Activated T-cell treated with anti-CD3 and anti-CD28 coated beads, Interleukin-2, amount 50 U/mL, for 4 hours (primary cell): ENCODE data around the gene MAML1. TPM values are rescaled to one million over a fixed set of nuclear protein-coding genes. Genes with fewer than 3 reads are reported as not detected.
"Not testable (repeated sequence)": the region's sequence is repeated elsewhere in the genome, so short reads cannot be mapped to it uniquely, and the experiment has no call there.

Source experiments
- ATAC-seq, 2 donors: fragments of 200-7000 bp; cut with Tn5 transposase; one replicate each; pipeline ENCODE4 v1.10.0; 2021
- DNase-seq: peaks from one replicate; pipeline ENCODE4 v3.0.0-alpha.2; 2020
- H3K27me3 Mint-ChIP-seq: one replicate; pipeline ENCODE4 v1.8.0; 2021; ENCODE audit warnings: low read depth, mixed read lengths
- H3K36me3 Mint-ChIP-seq: one replicate; pipeline ENCODE4 v1.8.0; 2022; ENCODE audit warnings: mixed read lengths; ENCODE audit not compliant: insufficient read depth
- H3K4me1 Mint-ChIP-seq: one replicate; pipeline ENCODE4 v1.8.0; 2021; ENCODE audit warnings: low read depth, mixed read lengths
- H3K4me3 Mint-ChIP-seq: one replicate; pipeline ENCODE4 v1.8.0; 2021; ENCODE audit warnings: mild to moderate bottlenecking, moderate library complexity, mixed read lengths
- H3K9me3 Mint-ChIP-seq: one replicate; pipeline ENCODE4 v1.8.0; 2021; ENCODE audit warnings: mixed read lengths
- total RNA-seq, 3 donors: library from RNA; stranded (reverse); gene quantifications; one replicate each; pipeline ENCODE4 v1.2.1, GENCODE V29; 2021

Gene MAML1
- total RNA-seq, 3 donors from 2014 or later: 24.5 to 27.5 (median 26.9) TPM

- Mint-ChIP-seq H3K9me3 (no peaks in the 10 kb centered on the region), H3K36me3 (peaks cover 42% of the 10 kb centered on the region), H3K27me3 (no peaks in the 10 kb centered on the region), H3K4me3 (no peak overlapping the region), H3K4me1 (peaks cover 17% of the 10 kb centered on the region)
- DNase-seq (no peak), ATAC-seq (no peak)
Measured at GRCh38 chr5:179729303-179729702, 3.3 kb upstream of the MAML1 start.

- ATAC-seq (no peak), DNase-seq (no peak)
- no peak overlapping the region for H3K4me3 Mint-ChIP-seq
- peaks cover 39% of the 10 kb centered on the region for H3K36me3 Mint-ChIP-seq
- H3K4me1 Mint-ChIP-seq: peaks cover 20% of the 10 kb centered on the region
- H3K9me3 Mint-ChIP-seq: no peaks in the 10 kb centered on the region
- H3K27me3 Mint-ChIP-seq: no peaks in the 10 kb centered on the region
Measured at GRCh38 chr5:179729727-179730126, 2.9 kb upstream of the MAML1 start.

- Mint-ChIP-seq H3K4me3 (no peak overlapping the region), H3K36me3 (peaks cover 39% of the 10 kb centered on the region), H3K27me3 (no peaks in the 10 kb centered on the region), H3K9me3 (no peaks in the 10 kb centered on the region), H3K4me1 (peaks cover 21% of the 10 kb centered on the region)
- DNase-seq (no peak), ATAC-seq (no peak)
Measured at GRCh38 chr5:179730356-179730755, 2.3 kb upstream of the MAML1 start.

GRCh38 chr5:179730852-179731251 lies 1.8 kb upstream of the MAML1 start:
- Mint-ChIP-seq H3K4me3 (no peak overlapping the region), H3K4me1 (peaks cover 23% of the 10 kb centered on the region), H3K27me3 (no peaks in the 10 kb centered on the region), H3K9me3 (no peaks in the 10 kb centered on the region), H3K36me3 (peaks cover 39% of the 10 kb centered on the region)
- DNase-seq: no peak
- ATAC-seq: no peak

- Mint-ChIP-seq H3K4me1 (peaks cover 32% of the 10 kb centered on the region), H3K4me3 (peak overlapping the region; percentile 86), H3K9me3 (no peaks in the 10 kb centered on the region), H3K36me3 (peaks cover 34% of the 10 kb centered on the region), H3K27me3 (no peaks in the 10 kb centered on the region)
- DNase-seq (no peak), ATAC-seq (peak; percentile 36 to 40)
Measured at GRCh38 chr5:179731791-179732411, 721 bp upstream of the MAML1 start.

GRCh38 chr5:179732918-179733771 lies 523 bp downstream of the MAML1 start:
- Mint-ChIP-seq H3K36me3 (peaks cover 31% of the 10 kb centered on the region), H3K9me3 (no peaks in the 10 kb centered on the region), H3K4me1 (peaks cover 43% of the 10 kb centered on the region), H3K4me3 (peak overlapping the region; percentile 92), H3K27me3 (no peaks in the 10 kb centered on the region)
- ATAC-seq (peak; percentile 42 to 44), DNase-seq (peak; percentile 23)

- Mint-ChIP-seq H3K4me1 (peaks cover 49% of the 10 kb centered on the region), H3K4me3 (peak overlapping the region; percentile 92), H3K9me3 (no peaks in the 10 kb centered on the region), H3K27me3 (no peaks in the 10 kb centered on the region), H3K36me3 (peaks cover 32% of the 10 kb centered on the region)
- DNase-seq (no peak), ATAC-seq (no peak)
Measured at GRCh38 chr5:179733772-179734126, 1.1 kb downstream of the MAML1 start.

GRCh38 chr5:179734536-179735164 lies 2.0 kb downstream of the MAML1 start:
- ATAC-seq (no peak), DNase-seq (no peak)
- H3K4me3 Mint-ChIP-seq: peak overlapping the region; percentile 92
- peaks cover 54% of the 10 kb centered on the region for H3K4me1 Mint-ChIP-seq
- no peaks in the 10 kb centered on the region for H3K9me3 Mint-ChIP-seq
- no peaks in the 10 kb centered on the region for H3K27me3 Mint-ChIP-seq
- peaks cover 28% of the 10 kb centered on the region for H3K36me3 Mint-ChIP-seq

GRCh38 chr5:179738742-179739141 lies 6.1 kb downstream of the MAML1 start:
- H3K4me1 Mint-ChIP-seq: peaks cover 53% of the 10 kb centered on the region
- no peaks in the 10 kb centered on the region for H3K9me3 Mint-ChIP-seq
- no peak for DNase-seq
- peaks cover 18% of the 10 kb centered on the region for H3K36me3 Mint-ChIP-seq
- no peak overlapping the region for H3K4me3 Mint-ChIP-seq
- no peaks in the 10 kb centered on the region for H3K27me3 Mint-ChIP-seq
- ATAC-seq: no peak

GRCh38 chr5:179744106-179744505 lies 11.5 kb downstream of the MAML1 start:
- not testable (repeated sequence) for H3K36me3 Mint-ChIP-seq, H3K9me3 Mint-ChIP-seq, ATAC-seq, H3K4me3 Mint-ChIP-seq, H3K27me3 Mint-ChIP-seq, DNase-seq
- H3K4me1 Mint-ChIP-seq: peaks cover 28% of the 10 kb centered on the region

- H3K36me3 Mint-ChIP-seq: peaks cover 10% of the 10 kb centered on the region
- no peaks in the 10 kb centered on the region for H3K27me3 Mint-ChIP-seq
- no peak overlapping the region for H3K4me3 Mint-ChIP-seq
- DNase-seq (no peak), ATAC-seq (no peak)
- no peaks in the 10 kb centered on the region for H3K9me3 Mint-ChIP-seq
- peaks cover 18% of the 10 kb centered on the region for H3K4me1 Mint-ChIP-seq
Measured at GRCh38 chr5:179746872-179747271, 14.2 kb downstream of the MAML1 start.

GRCh38 chr5:179747811-179748210 lies 15.2 kb downstream of the MAML1 start:
- H3K27me3 Mint-ChIP-seq: no peaks in the 10 kb centered on the region
- peaks cover 19% of the 10 kb centered on the region for H3K4me1 Mint-ChIP-seq
- no peaks in the 10 kb centered on the region for H3K9me3 Mint-ChIP-seq
- peaks cover 10% of the 10 kb centered on the region for H3K36me3 Mint-ChIP-seq
- peak; percentile 18 to 46 for ATAC-seq
- no peak overlapping the region for H3K4me3 Mint-ChIP-seq
- DNase-seq: no peak

GRCh38 chr5:179749857-179750508 lies 17.4 kb downstream of the MAML1 start:
- H3K4me1 Mint-ChIP-seq: peaks cover 36% of the 10 kb centered on the region
- ATAC-seq: no peak
- peaks cover 13% of the 10 kb centered on the region for H3K36me3 Mint-ChIP-seq
- H3K9me3 Mint-ChIP-seq: no peaks in the 10 kb centered on the region
- no peaks in the 10 kb centered on the region for H3K27me3 Mint-ChIP-seq
- H3K4me3 Mint-ChIP-seq: no peak overlapping the region
- no peak for DNase-seq

GRCh38 chr5:179753971-179754370 lies 21.3 kb downstream of the MAML1 start:
- Mint-ChIP-seq H3K9me3 (no peaks in the 10 kb centered on the region), H3K36me3 (peaks cover 11% of the 10 kb centered on the region), H3K27me3 (no peaks in the 10 kb centered on the region), H3K4me1 (peaks cover 33% of the 10 kb centered on the region), H3K4me3 (no peak overlapping the region)
- ATAC-seq (no peak), DNase-seq (no peak)
